Trophoblast cell (in vitro differentiated cells and primary cell): ENCODE data around the gene GPR152.
"Not testable (repeated sequence)": the region's sequence is repeated elsewhere in the genome, so short reads cannot be mapped to it uniquely, and the experiment has no call there.

Experiments
- DNase-seq, 2 donors: peaks; one replicate each; pipeline ENCODE4 v3.0.0-alpha.2; 2016
- H2AFZ ChIP-seq: 2 replicates; pipeline ENCODE4 v1.6.1; 2013; ENCODE audit warnings: low read length, moderate library complexity, mild to moderate bottlenecking; ENCODE audit not compliant: insufficient read depth, poor library complexity
- H2AK5ac ChIP-seq: 2 replicates; pipeline ENCODE4 v1.6.1; 2013; ENCODE audit warnings: mild to moderate bottlenecking, low read length
- H2BK120ac ChIP-seq: 2 replicates; pipeline ENCODE4 v1.6.1; 2013; ENCODE audit warnings: low read length, mild to moderate bottlenecking, moderate library complexity; ENCODE audit not compliant: insufficient read depth, poor library complexity
- H2BK12ac ChIP-seq: 2 replicates; pipeline ENCODE4 v1.6.1; 2013; ENCODE audit warnings: mild to moderate bottlenecking, low read length, moderate library complexity
- H2BK5ac ChIP-seq: 2 replicates; pipeline ENCODE4 v1.6.1; 2013; ENCODE audit warnings: low read length, low read depth, moderate library complexity, mild to moderate bottlenecking; ENCODE audit not compliant: poor library complexity
- H3K14ac ChIP-seq: 2 replicates; pipeline ENCODE4 v1.6.1; 2013; ENCODE audit warnings: mild to moderate bottlenecking, low read length
- H3K18ac ChIP-seq: 2 replicates; pipeline ENCODE4 v1.6.1; 2013; ENCODE audit warnings: mild to moderate bottlenecking, low read length
- H3K23ac ChIP-seq: 2 replicates; pipeline ENCODE4 v1.6.1; 2013; ENCODE audit warnings: low read length
- H3K27ac ChIP-seq: 2 replicates; pipeline ENCODE4 v1.5.1; 2013; ENCODE audit warnings: low read depth, mild to moderate bottlenecking, inconsistent platforms, low read length, moderate library complexity
- H3K27me3 ChIP-seq: 2 replicates; pipeline ENCODE4 v1.6.1; 2013; ENCODE audit warnings: inconsistent platforms, mild to moderate bottlenecking, low read length, moderate library complexity; ENCODE audit not compliant: insufficient read depth
- H3K36me3 ChIP-seq, 2 experiments: 1 replicate in 1 of 2; 2 replicates in 1 of 2; pipeline ENCODE4 v1.6.1; 2013; ENCODE audit warnings: low read length in 2 of 2, mild to moderate bottlenecking in 2 of 2, moderate library complexity in 1 of 2; ENCODE audit not compliant: insufficient read depth in 2 of 2, control insufficient read depth in 1 of 2
- H3K4ac ChIP-seq: 2 replicates; pipeline ENCODE4 v1.6.1; 2013; ENCODE audit warnings: low read depth, mild to moderate bottlenecking, low read length, moderate library complexity
- H3K4me1 ChIP-seq, 2 experiments: 1 replicate in 1 of 2; 2 replicates in 1 of 2; pipeline ENCODE4 v1.6.1; 2013; ENCODE audit warnings: low read length in 2 of 2, mild to moderate bottlenecking in 2 of 2, moderate library complexity in 1 of 2; ENCODE audit not compliant: insufficient read depth in 2 of 2, control insufficient read depth in 1 of 2
- H3K4me2 ChIP-seq: 2 replicates; pipeline ENCODE4 v1.6.1; 2013; ENCODE audit warnings: inconsistent platforms, mild to moderate bottlenecking, low read length, moderate library complexity
- H3K4me3 ChIP-seq: 2 replicates; pipeline ENCODE4 v1.5.1; 2013; ENCODE audit warnings: mild to moderate bottlenecking, low read depth, low read length, inconsistent platforms
- H3K79me1 ChIP-seq: one replicate; pipeline ENCODE4 v1.6.1; 2013; ENCODE audit warnings: low read length
- H3K79me2 ChIP-seq: 2 replicates; pipeline ENCODE4 v1.6.1; 2013; ENCODE audit warnings: low read length, mild to moderate bottlenecking; ENCODE audit not compliant: control insufficient read depth, insufficient read depth, poor library complexity
- H3K9ac ChIP-seq: 2 replicates; pipeline ENCODE4 v1.6.1; 2013; ENCODE audit warnings: mild to moderate bottlenecking, low read length
- H3K9me3 ChIP-seq: 2 replicates; pipeline ENCODE4 v1.6.1; 2013; ENCODE audit warnings: low read depth, mild to moderate bottlenecking, control low read depth, inconsistent platforms, low read length; ENCODE audit not compliant: insufficient read depth
- H4K12ac ChIP-seq: 2 replicates; pipeline ENCODE4 v1.6.1; 2013; ENCODE audit warnings: low read depth, mild to moderate bottlenecking, low read length, moderate library complexity
- H4K8ac ChIP-seq: 2 replicates; pipeline ENCODE4 v1.6.1; 2013; ENCODE audit warnings: low read depth, mild to moderate bottlenecking, low read length, moderate library complexity
- H4K91ac ChIP-seq: one replicate; pipeline ENCODE4 v1.6.1; 2013; ENCODE audit warnings: low read depth, mild to moderate bottlenecking, low read length, moderate library complexity
- WGBS: extraction: QIAGEN DNeasy Blood & Tissue Kit; methylation state at CpG from one replicate; pipeline ENCODE4 v1.1.7; 2013; ENCODE audit warnings: missing lambda C conversion rate; ENCODE audit not compliant: insufficient read length, insufficient coverage; ENCODE audit errors: extremely low coverage; 5-methylcytosine and 5-hydroxymethylcytosine counted together

The GPR152 gene

GRCh38 chr11:67489203-67489884 is 36.8 kb upstream of the GPR152 start:
- peaks cover 58 to 60% of the 10 kb centered on the region in 2 experiments for H3K36me3 ChIP-seq
- DNase-seq: no peak
- H3K4me1 ChIP-seq: no peaks in the 10 kb centered on the region
- no peaks in the 10 kb centered on the region for H3K79me2 ChIP-seq
- no peak overlapping the region for H3K9ac ChIP-seq
- H3K4me3 ChIP-seq: no peak overlapping the region
- H3K27me3 ChIP-seq: no peaks in the 10 kb centered on the region
- H3K4me2 ChIP-seq: no peak overlapping the region
- no peak overlapping the region for H2BK5ac ChIP-seq
- no peak overlapping the region for H4K8ac ChIP-seq
- no peak overlapping the region for H2BK12ac ChIP-seq
- H4K91ac ChIP-seq: no peak overlapping the region
- H3K14ac ChIP-seq: no peak overlapping the region
- no peak overlapping the region for H2AFZ ChIP-seq
- no peaks in the 10 kb centered on the region for H3K79me1 ChIP-seq
- no CpG with 5 or more reads among the region's 25 CpGs for WGBS
- H3K27ac ChIP-seq: no peak overlapping the region
- H3K4ac ChIP-seq: no peak overlapping the region
- H3K23ac ChIP-seq: no peak overlapping the region
- no peaks in the 10 kb centered on the region for H3K9me3 ChIP-seq
- no peak overlapping the region for H3K18ac ChIP-seq
- H4K12ac ChIP-seq: peak overlapping the region; percentile 16
- H2BK120ac ChIP-seq: no peak overlapping the region
- H2AK5ac ChIP-seq: no peak overlapping the region

DNA sequence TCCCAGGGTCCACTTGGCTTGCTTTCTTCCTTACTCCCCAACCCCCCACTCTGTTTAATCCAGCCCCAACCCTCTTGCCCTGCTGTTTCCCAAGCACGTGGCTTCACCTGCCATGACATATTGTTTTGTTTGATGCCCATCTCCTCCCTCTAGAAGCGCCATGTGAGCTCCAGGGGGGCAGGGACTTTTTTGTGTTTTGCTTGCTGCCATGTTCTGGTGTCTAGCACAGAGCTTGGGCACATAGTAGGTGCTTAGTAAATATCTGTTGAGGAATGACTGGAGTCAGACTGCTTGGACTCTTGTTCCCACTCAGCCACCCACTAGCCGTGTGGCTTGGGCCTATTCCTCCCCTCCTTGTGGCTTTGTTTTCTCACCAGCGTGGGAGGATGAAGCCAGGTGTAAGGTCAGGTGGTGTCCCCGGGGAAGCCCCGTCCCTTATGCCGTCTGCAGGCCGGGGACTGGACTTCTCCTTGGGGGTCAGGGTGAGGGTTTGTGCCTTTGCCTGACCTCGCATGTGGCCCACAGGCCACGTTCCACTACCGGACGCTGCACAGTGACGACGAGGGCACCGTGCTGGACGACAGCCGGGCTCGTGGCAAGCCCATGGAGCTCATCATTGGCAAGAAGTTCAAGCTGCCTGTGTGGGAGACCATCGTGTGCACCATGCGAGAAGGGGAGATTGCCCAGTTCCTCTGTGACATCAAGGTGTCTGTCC is 34.1 kb upstream of the GPR152 start:
- Histone ChIP-seq H3K4me3 (no peak overlapping the region), H3K14ac (no peak overlapping the region), H3K4me2 (no peak overlapping the region), H3K4ac (no peak overlapping the region), H3K4me1 (peaks cover 6 to 11% of the 10 kb centered on the region in 2 experiments), H3K79me1 (peaks cover 8% of the 10 kb centered on the region), H3K23ac (peak overlapping the region; percentile 34), H4K12ac (no peak overlapping the region), H3K36me3 (peaks cover 31 to 33% of the 10 kb centered on the region in 2 experiments), H4K8ac (no peak overlapping the region), H2BK5ac (no peak overlapping the region), H2AFZ (no peak overlapping the region), H2BK12ac (no peak overlapping the region), H2BK120ac (no peak overlapping the region), H3K27me3 (no peaks in the 10 kb centered on the region), H2AK5ac (no peak overlapping the region), H4K91ac (no peak overlapping the region), H3K18ac (no peak overlapping the region), H3K79me2 (peaks cover 2% of the 10 kb centered on the region), H3K9ac (no peak overlapping the region), H3K27ac (no peak overlapping the region), H3K9me3 (peaks cover 2% of the 10 kb centered on the region)
- no CpG with 5 or more reads among the region's 20 CpGs for WGBS
- DNase-seq: no peak

- H2BK12ac ChIP-seq, H2AFZ ChIP-seq, H3K9ac ChIP-seq, H2BK5ac ChIP-seq, H2AK5ac ChIP-seq, H3K23ac ChIP-seq, H4K91ac ChIP-seq, H3K4me2 ChIP-seq, H3K4me3 ChIP-seq, H3K27ac ChIP-seq, H3K79me2 ChIP-seq, DNase-seq, H3K4ac ChIP-seq, H4K8ac ChIP-seq, H3K27me3 ChIP-seq, H3K79me1 ChIP-seq, H3K18ac ChIP-seq, H3K14ac ChIP-seq, H3K9me3 ChIP-seq, H2BK120ac ChIP-seq, H4K12ac ChIP-seq: not testable (repeated sequence)
- peaks cover 6 to 11% of the 10 kb centered on the region in 2 experiments for H3K4me1 ChIP-seq
- H3K36me3 ChIP-seq: peaks cover 24 to 26% of the 10 kb centered on the region in 2 experiments
- no CpG with 5 or more reads among the region's 7 CpGs for WGBS
Measured at GRCh38 chr11:67485873-67486361, 33.4 kb upstream of the GPR152 start.

DNA sequence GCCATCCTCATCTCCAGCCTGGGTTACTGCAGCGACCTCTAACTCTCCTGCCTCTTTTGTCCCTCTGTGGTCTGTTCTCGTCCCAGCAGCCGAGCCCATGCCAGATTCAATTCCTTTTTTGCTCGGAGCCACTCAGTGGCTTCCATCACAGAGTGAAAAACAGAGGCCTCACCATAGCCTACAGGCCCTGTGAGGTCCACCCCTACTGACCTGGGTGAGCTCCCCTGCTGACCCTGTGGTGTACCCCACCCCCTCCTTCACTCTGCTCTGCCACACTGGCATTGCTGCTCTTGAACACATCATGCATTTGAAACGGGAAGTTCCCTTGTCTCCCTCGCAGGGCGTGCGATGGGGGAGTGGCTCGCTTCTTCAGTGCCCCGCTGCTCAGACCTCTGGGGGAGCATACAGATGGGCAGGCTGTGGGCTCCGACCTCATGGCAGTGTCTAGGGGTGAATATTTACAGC is 32.4 kb upstream of the GPR152 start:
- H3K18ac ChIP-seq: no peak overlapping the region
- H2AK5ac ChIP-seq: no peak overlapping the region
- peaks cover 14 to 16% of the 10 kb centered on the region in 2 experiments for H3K36me3 ChIP-seq
- H3K14ac ChIP-seq: no peak overlapping the region
- H3K27me3 ChIP-seq: no peaks in the 10 kb centered on the region
- no peak overlapping the region for H3K9ac ChIP-seq
- H3K79me1 ChIP-seq: peaks cover 8% of the 10 kb centered on the region
- H3K79me2 ChIP-seq: peaks cover 2% of the 10 kb centered on the region
- peaks cover 2% of the 10 kb centered on the region for H3K9me3 ChIP-seq
- H4K91ac ChIP-seq: no peak overlapping the region
- no peak overlapping the region for H2BK120ac ChIP-seq
- H2BK12ac ChIP-seq: no peak overlapping the region
- H4K8ac ChIP-seq: no peak overlapping the region
- H3K27ac ChIP-seq: no peak overlapping the region
- H3K23ac ChIP-seq: no peak overlapping the region
- DNase-seq: no peak
- no peak overlapping the region for H2BK5ac ChIP-seq
- no peak overlapping the region for H2AFZ ChIP-seq
- H3K4me3 ChIP-seq: no peak overlapping the region
- H3K4me1 ChIP-seq: peaks cover 6 to 11% of the 10 kb centered on the region in 2 experiments
- no peak overlapping the region for H4K12ac ChIP-seq
- H3K4me2 ChIP-seq: no peak overlapping the region
- H3K4ac ChIP-seq: no peak overlapping the region
- WGBS: no CpG with 5 or more reads among the region's 11 CpGs
